ENCODE results near the gene BPIFA2.

Gene BPIFA2

GRCh38 chr20:33127422-33128097, 40.4 kb upstream of the BPIFA2 start:
- TF ChIP-seq CTCF (IDR thresholded peaks at IDR 0.05; ENCODE audit: low read depth, low read length) = no peak
- DNase-seq (ENCODE audit: extremely low read depth, low read depth) = no peak

- TF ChIP-seq CTCF (IDR thresholded peaks at IDR 0.05; ENCODE audit: low read depth, low read length) = no peak
- peak; percentile 8 for DNase-seq (ENCODE audit: extremely low read depth, low read depth)
These were observed 37.3 kb upstream of the BPIFA2 start for GRCh38 chr20:33130568-33131061.

- no peak for TF ChIP-seq CTCF (IDR thresholded peaks at IDR 0.05; ENCODE audit: low read depth, low read length)
- DNase-seq (ENCODE audit: extremely low read depth, low read depth) = no peak
These were observed 35.9 kb upstream of the BPIFA2 start for GRCh38 chr20:33131949-33132473.

GRCh38 chr20:33132513-33133372, 35.2 kb upstream of the BPIFA2 start:
- no peak for TF ChIP-seq CTCF (IDR thresholded peaks at IDR 0.05; ENCODE audit: low read depth, low read length)
- DNase-seq (ENCODE audit: extremely low read depth, low read depth) = no peak

GRCh38 chr20:33133373-33133941, 34.5 kb upstream of the BPIFA2 start:
- TF ChIP-seq CTCF (IDR thresholded peaks at IDR 0.05; ENCODE audit: low read depth, low read length) = no peak
- DNase-seq (ENCODE audit: extremely low read depth, low read depth) = no peak

- DNase-seq (ENCODE audit: extremely low read depth, low read depth) = no peak
- TF ChIP-seq CTCF (IDR thresholded peaks at IDR 0.05; ENCODE audit: low read depth, low read length) = no peak
These were observed 30.8 kb upstream of the BPIFA2 start for GRCh38 chr20:33137195-33137594.
